GM06990 (cell line): ENCODE results near the gene ARID5B.

Experiments used
- DNase-seq: peaks from one replicate; pipeline ENCODE4 v3.0.0-alpha.2; 2011; ENCODE audit not compliant: insufficient read length; ENCODE audit errors: extremely low read depth
- H3K27me3 ChIP-seq: replicated peaks from 2 replicates; pipeline ENCODE4 v1.6.0; 2011; ENCODE audit warnings: low read length; ENCODE audit not compliant: control insufficient read depth, insufficient read depth
- H3K36me3 ChIP-seq: 2 replicates; pipeline ENCODE4 v1.5.1; 2011; ENCODE audit warnings: low read length; ENCODE audit not compliant: control insufficient read depth, insufficient read depth
- H3K4me3 ChIP-seq: replicated peaks from 2 replicates; pipeline ENCODE4 v1.5.1; 2011; ENCODE audit warnings: low read depth, mild to moderate bottlenecking, control low read depth, low read length
- TF ChIP-seq, protein P1 (sequence below): IDR thresholded peaks from 2 replicates; pipeline ENCODE4 v1.5.1; 2011; ENCODE audit warnings: low read length, control low read depth, mild to moderate bottlenecking, inconsistent platforms; ENCODE audit not compliant: insufficient read depth, poor library complexity, severe bottlenecking

The ARID5B gene

DNA sequence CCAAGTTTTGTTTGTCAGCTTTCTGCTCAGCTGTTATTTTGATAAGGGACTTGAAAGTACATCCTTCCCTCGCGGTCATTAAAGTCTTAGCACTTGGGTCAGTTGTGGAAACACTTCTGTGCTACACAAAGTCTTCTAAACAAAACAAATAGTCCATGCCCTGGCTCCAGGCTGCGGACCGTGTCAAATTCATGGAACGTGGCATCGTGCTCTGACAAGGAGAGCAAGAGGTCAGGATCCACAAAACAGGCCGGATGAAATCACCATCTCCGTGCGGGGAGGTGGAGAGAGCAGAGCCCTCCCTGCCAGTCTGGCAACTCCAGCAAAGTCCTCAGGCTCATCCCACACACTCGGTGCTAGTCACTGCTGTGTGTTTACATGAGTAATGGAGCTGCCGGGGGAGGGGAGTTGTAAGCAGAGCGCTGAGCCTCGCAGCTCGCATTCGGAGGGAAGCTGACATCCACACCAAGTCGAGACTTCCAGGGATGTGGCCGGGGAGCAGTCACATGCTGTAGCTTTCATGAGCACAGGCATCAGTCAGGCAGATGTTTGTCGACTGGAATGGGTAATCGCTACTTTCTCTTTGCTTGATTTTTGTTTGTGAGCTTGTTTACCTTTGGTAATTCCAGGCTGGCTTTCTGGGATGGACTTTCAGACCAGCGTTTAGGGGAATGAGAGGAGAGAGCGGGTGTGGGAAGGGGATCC is 147.6 kb downstream of the ARID5B start:
- Histone ChIP-seq H3K36me3 (peaks cover 9% of the 10 kb centered on the region), H3K27me3 (no peaks in the 10 kb centered on the region), H3K4me3 (peak overlapping the region; percentile 69)
- DNase-seq: peak; percentile 61
- TF ChIP-seq, protein P1, sequence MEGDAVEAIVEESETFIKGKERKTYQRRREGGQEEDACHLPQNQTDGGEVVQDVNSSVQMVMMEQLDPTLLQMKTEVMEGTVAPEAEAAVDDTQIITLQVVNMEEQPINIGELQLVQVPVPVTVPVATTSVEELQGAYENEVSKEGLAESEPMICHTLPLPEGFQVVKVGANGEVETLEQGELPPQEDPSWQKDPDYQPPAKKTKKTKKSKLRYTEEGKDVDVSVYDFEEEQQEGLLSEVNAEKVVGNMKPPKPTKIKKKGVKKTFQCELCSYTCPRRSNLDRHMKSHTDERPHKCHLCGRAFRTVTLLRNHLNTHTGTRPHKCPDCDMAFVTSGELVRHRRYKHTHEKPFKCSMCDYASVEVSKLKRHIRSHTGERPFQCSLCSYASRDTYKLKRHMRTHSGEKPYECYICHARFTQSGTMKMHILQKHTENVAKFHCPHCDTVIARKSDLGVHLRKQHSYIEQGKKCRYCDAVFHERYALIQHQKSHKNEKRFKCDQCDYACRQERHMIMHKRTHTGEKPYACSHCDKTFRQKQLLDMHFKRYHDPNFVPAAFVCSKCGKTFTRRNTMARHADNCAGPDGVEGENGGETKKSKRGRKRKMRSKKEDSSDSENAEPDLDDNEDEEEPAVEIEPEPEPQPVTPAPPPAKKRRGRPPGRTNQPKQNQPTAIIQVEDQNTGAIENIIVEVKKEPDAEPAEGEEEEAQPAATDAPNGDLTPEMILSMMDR: no peak

DNA sequence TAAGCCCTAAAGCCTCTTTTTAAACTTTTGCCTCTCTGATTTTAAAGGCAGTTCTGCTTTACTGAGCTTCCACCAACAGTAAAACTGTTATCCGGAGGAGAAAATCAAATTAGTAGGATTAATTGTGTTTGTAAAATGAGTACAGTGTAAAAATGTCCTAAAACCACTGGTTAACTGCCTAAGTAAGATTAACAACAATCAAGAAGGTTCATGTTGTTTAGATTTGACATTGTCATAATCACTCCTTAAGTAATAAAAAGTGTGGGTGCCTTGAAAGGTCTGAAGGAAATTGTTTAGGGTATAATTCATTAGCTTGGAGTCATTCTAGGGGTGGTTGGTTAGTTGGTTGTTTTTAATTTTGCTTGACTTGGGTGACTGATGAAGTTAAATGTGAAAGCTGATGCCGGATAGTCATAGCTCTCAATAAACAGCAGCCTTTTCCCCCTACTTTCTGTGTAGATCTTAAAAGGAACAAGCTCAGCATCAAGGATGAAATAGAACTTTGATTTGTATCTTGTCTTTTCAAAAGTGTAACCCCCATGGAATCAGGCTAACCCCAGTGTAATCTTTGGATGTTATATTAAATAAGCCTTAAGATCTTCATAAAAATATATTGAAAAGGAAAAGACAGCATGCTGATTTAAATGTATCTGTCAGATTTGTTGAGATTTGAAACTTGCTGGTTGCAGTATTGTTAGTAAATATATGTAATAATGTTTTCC is 148.3 kb downstream of the ARID5B start:
- H3K36me3 ChIP-seq: peaks cover 9% of the 10 kb centered on the region
- peak overlapping the region; percentile 69 for H3K4me3 ChIP-seq
- no peak for DNase-seq
- H3K27me3 ChIP-seq: no peaks in the 10 kb centered on the region
- TF ChIP-seq, protein P1: no peak

DNA sequence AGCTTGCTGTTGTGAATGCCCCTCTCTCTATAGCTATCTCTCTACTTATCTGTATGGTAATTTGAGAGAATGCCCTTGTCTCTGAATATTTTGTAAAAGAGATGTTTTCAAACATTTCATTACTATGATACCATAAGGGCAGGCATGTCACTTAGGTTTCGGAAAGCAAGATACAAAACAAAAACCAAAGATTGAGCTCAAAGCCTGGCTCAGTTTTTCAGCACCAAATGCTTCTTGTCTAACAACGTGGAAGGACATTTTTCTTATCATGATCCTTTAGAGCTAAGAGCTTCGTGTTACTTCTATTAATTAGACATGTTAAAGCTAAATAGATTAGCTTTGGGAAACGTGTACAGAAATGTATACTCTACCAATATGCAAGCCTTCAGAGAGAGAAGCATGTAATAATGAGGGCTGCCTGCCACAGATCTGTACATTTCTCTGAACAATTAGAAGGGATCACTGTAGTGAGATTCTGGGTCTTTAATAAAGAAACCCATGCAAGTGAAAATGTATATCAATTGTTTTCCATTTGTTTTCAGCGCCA is 148.9 kb downstream of the ARID5B start:
- TF ChIP-seq, protein P1: no peak
- no peaks in the 10 kb centered on the region for H3K27me3 ChIP-seq
- peak overlapping the region; percentile 69 for H3K4me3 ChIP-seq
- no peak for DNase-seq
- peaks cover 9% of the 10 kb centered on the region for H3K36me3 ChIP-seq

- peak overlapping the region; percentile 69 for H3K4me3 ChIP-seq
- TF ChIP-seq, protein P1: no peak
- peaks cover 9% of the 10 kb centered on the region for H3K36me3 ChIP-seq
- peak; percentile 65 for DNase-seq
- no peaks in the 10 kb centered on the region for H3K27me3 ChIP-seq
Observed at GRCh38 chr10:62050893-62051433, 149.5 kb downstream of the ARID5B start.

GRCh38 chr10:62052276-62052675 is 150.8 kb downstream of the ARID5B start:
- Histone ChIP-seq H3K27me3 (no peaks in the 10 kb centered on the region), H3K4me3 (no peak overlapping the region), H3K36me3 (peaks cover 14% of the 10 kb centered on the region)
- DNase-seq: no peak
- TF ChIP-seq, protein P1: no peak
